Vagina (tissue), 2 donors: Measurements from ENCODE around the gene C12orf42.

Experiments used
- CTCF ChIP-seq, 3 experiments: fragments of 450-650 bp in 2 of 3; fragments of 200-600 bp in 1 of 3; sonication (generic) in 1 of 3; IDR thresholded peaks; one replicate each; pipeline ENCODE4 v1.5.1; 2017 to 2019; ENCODE audit warnings: antibody characterized with exemption in 3 of 3, mild to moderate bottlenecking in 2 of 3, moderate library complexity in 2 of 3
- POLR2A ChIP-seq, 2 donors: fragments of 450-650 bp; IDR thresholded peaks; one replicate each; pipeline ENCODE4 v1.6.1; 2017; ENCODE audit warnings: antibody characterized with exemption in 2 of 2, mild to moderate bottlenecking in 2 of 2, moderate library complexity in 2 of 2

- TF ChIP-seq POLR2A (IDR thresholded peaks at IDR 0.05) (no peak), CTCF (IDR thresholded peaks at IDR 0.05) (no peak)
Measured at GRCh38 chr12:103475073-103475472, 20.7 kb downstream of the C12orf42 start.
